Measurements from ENCODE around the gene TBX15. TPM values are rescaled to one million over a fixed set of nuclear protein-coding genes. Genes with fewer than 3 reads are reported as not detected.

The TBX15 gene
- total and polyA plus RNA-seq, 2 experiments from 2014 or later: not detected

DNA sequence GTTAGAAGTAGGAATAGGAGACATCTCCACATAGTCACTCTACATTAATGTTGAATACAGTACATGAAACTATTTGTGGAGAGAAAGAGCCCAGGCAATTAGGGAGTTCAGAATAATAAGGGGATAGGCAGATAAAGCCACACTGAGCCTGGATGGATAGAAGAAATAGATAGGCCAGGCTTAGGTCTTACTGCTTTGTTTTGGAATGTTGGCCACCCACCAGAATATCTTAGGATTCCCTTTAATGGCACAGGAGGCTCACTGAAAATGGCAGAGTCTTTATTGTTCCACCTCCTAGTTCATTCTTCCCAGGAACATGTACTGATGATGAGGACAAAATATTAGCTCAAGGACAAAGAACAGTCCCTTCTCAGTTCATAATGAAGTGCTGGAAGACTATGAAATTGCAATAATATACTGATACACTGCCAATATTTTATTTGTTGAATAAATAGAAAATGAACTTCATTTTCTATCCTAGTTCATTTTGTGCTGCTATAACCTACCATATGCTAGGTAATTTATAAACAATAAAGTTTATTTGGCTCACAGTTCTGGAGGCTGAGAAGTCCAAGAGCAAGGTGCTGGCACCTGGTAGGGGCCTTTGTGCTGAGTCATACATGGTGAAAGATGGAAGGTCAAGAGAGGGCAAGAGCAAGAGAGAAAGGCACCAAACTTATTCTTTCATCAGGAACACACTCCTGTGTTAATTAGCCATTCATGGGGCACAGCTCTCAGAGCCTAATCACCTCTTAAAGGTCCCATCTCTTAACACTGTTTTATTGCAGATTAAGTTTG, 87.3 kb downstream of the TBX15 start:
- Histone ChIP-seq H3K27me3 (no peaks in the 10 kb centered on the region), H3K4me1 (ENCODE audit: low read depth) (no peaks in the 10 kb centered on the region), H3K9me3 (ENCODE audit: low read depth) (no peaks in the 10 kb centered on the region), H3K27ac (no peak overlapping the region), H3K4me3 (no peak overlapping the region), H3K36me3 (no peaks in the 10 kb centered on the region)
- DNase-seq (ENCODE audit: low read depth in 1 of 2, low spot score in 1 of 2): no peak
- no peak for TF ChIP-seq CTCF (IDR thresholded peaks at IDR 0.05; ENCODE audit: low read depth, low read length)

GRCh38 chr1:118899340-118899739, 88.8 kb downstream of the TBX15 start:
- H3K9me3 ChIP-seq (ENCODE audit: low read depth): no peaks in the 10 kb centered on the region
- H3K4me3 ChIP-seq: no peak overlapping the region
- no peak overlapping the region for H3K27ac ChIP-seq
- H3K27me3 ChIP-seq: no peaks in the 10 kb centered on the region
- H3K4me1 ChIP-seq (ENCODE audit: low read depth): no peaks in the 10 kb centered on the region
- no peak for TF ChIP-seq CTCF (IDR thresholded peaks at IDR 0.05; ENCODE audit: low read depth, low read length)
- no peak for DNase-seq (ENCODE audit: low read depth in 1 of 2, low spot score in 1 of 2)
- no peaks in the 10 kb centered on the region for H3K36me3 ChIP-seq

DNA sequence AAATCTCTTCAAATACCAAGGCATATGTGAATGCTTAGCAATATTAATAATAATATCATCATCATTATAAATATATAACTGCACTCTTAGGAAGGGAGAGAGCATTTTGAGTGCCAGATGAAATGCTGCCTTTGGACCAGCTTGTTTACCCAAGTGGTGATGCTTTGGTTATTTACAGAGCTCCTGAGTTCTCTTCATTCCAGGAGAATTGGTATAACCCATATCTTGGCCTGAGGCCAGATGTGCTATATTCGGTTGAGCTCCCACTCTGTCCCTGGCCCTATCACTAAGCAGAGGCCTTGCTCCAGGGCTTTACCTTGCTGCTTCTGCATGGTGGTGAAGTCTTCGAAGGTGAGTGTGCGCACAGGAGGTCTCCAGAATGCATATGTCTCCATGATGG, 89.4 kb downstream of the TBX15 start:
- Histone ChIP-seq H3K9me3 (ENCODE audit: low read depth) (no peaks in the 10 kb centered on the region), H3K4me3 (no peak overlapping the region), H3K27me3 (no peaks in the 10 kb centered on the region), H3K4me1 (ENCODE audit: low read depth) (no peaks in the 10 kb centered on the region), H3K36me3 (no peaks in the 10 kb centered on the region), H3K27ac (no peak overlapping the region)
- no peak for TF ChIP-seq CTCF (IDR thresholded peaks at IDR 0.05; ENCODE audit: low read depth, low read length)
- DNase-seq (ENCODE audit: low read depth in 1 of 2, low spot score in 1 of 2): no peak

- no peak overlapping the region for H3K4me3 ChIP-seq
- DNase-seq (ENCODE audit: low read depth in 1 of 2, low spot score in 1 of 2): no peak
- no peaks in the 10 kb centered on the region for H3K36me3 ChIP-seq
- TF ChIP-seq CTCF (IDR thresholded peaks at IDR 0.05; ENCODE audit: low read depth, low read length): no peak
- H3K27me3 ChIP-seq: no peaks in the 10 kb centered on the region
- H3K27ac ChIP-seq: no peak overlapping the region
- no peaks in the 10 kb centered on the region for H3K4me1 ChIP-seq (ENCODE audit: low read depth)
- H3K9me3 ChIP-seq (ENCODE audit: low read depth): no peaks in the 10 kb centered on the region
Measured at GRCh38 chr1:118896416-118896815, 91.7 kb downstream of the TBX15 start.

DNA sequence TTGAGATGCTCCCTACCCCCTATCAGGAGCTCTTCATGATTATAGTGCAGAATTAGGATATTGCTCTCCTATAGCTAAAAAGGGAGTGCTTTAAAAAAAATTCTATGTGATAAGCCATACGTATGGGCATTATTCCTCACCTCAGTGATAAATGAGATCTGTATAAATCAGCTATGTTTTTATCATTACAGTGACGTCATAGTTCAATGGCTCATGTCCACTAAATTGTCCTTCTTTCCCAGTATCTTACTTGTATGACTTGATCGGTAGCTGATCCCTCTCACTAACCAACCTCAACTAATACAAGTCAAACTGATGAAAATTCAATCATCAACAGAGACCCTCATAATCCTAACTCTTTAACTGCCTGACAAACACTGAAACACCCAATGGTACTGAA, 93.3 kb downstream of the TBX15 start:
- no peak overlapping the region for H3K4me3 ChIP-seq
- H3K36me3 ChIP-seq: no peaks in the 10 kb centered on the region
- no peaks in the 10 kb centered on the region for H3K27me3 ChIP-seq
- no peaks in the 10 kb centered on the region for H3K4me1 ChIP-seq (ENCODE audit: low read depth)
- no peak overlapping the region for H3K27ac ChIP-seq
- H3K9me3 ChIP-seq (ENCODE audit: low read depth): no peaks in the 10 kb centered on the region
- TF ChIP-seq CTCF (IDR thresholded peaks at IDR 0.05; ENCODE audit: low read depth, low read length): no peak
- no peak for DNase-seq (ENCODE audit: low read depth in 1 of 2, low spot score in 1 of 2)
